Progenitor cell of endocrine pancreas (in vitro differentiated cells): ENCODE results near the gene TAF3. TPM values are rescaled to one million over a fixed set of nuclear protein-coding genes. Genes with fewer than 3 reads are reported as not detected.

Source experiments
- DNase-seq: peaks from one replicate; pipeline ENCODE4 v3.0.0; 2021; ENCODE audit warnings: low spot score; ENCODE audit not compliant: unreplicated experiment
- H3K27ac Mint-ChIP-seq: 2 replicates; pipeline ENCODE4 v1.8.0; 2021; ENCODE audit warnings: mild to moderate bottlenecking, moderate library complexity, mixed read lengths
- H3K27me3 Mint-ChIP-seq: 2 replicates; pipeline ENCODE4 v1.8.0; 2021; ENCODE audit warnings: mixed read lengths
- H3K36me3 Mint-ChIP-seq: 2 replicates; pipeline ENCODE4 v1.8.0; 2022; ENCODE audit warnings: mixed read lengths; ENCODE audit not compliant: insufficient read depth
- H3K4me1 Mint-ChIP-seq: 2 replicates; pipeline ENCODE4 v1.8.0; 2021; ENCODE audit warnings: low read depth, mixed read lengths
- H3K4me3 Mint-ChIP-seq: 2 replicates; pipeline ENCODE4 v1.8.0; 2021; ENCODE audit warnings: low read depth, mild to moderate bottlenecking, moderate library complexity, mixed read lengths
- H3K9me3 Mint-ChIP-seq: 2 replicates; pipeline ENCODE4 v1.8.0; 2021; ENCODE audit warnings: low read depth, mixed read lengths
- total RNA-seq: library from RNA; stranded (reverse); gene quantifications from 2 replicates; pipeline ENCODE4 v1.2.1, GENCODE V29; 2021
- TF ChIP-seq, protein P1 (sequence below): fragments of 200-600 bp; sonication (generic); IDR thresholded peaks from one replicate; pipeline ENCODE4 v1.5.0; 2021; ENCODE audit warnings: antibody characterized with exemption, mild to moderate bottlenecking; ENCODE audit not compliant: unreplicated experiment

The TAF3 gene
- total RNA-seq, 1 donor from 2014 or later: 9.4 TPM

DNA sequence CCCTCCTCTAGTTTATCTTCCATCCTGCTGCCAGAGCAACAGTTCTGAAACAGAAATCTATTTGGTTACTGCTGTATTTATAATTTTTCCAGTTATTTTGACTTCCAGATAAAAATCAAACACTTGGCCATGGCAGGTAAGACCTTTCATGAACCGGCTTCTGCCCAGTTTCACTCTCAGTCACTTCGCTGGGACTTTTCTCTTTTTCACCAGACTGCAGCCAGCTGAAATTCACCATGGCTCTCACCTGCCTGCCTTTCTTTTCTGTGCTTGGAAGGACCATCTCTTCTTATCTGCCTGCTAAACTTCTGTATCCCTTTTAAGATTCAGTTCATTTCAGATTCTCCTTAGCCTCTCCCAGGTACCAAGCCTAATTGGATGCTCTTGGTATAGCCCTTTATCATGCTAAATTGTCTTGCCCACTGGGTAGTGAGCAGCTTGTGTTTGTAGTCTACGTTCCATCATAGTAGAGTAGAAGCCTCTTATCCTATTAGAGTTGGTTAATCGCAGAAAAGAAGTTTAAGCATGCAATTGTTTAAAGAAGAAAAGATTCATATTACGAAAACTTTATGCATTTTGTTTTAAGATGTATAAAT, 71.7 kb downstream of the TAF3 start:
- TF ChIP-seq, protein P1, sequence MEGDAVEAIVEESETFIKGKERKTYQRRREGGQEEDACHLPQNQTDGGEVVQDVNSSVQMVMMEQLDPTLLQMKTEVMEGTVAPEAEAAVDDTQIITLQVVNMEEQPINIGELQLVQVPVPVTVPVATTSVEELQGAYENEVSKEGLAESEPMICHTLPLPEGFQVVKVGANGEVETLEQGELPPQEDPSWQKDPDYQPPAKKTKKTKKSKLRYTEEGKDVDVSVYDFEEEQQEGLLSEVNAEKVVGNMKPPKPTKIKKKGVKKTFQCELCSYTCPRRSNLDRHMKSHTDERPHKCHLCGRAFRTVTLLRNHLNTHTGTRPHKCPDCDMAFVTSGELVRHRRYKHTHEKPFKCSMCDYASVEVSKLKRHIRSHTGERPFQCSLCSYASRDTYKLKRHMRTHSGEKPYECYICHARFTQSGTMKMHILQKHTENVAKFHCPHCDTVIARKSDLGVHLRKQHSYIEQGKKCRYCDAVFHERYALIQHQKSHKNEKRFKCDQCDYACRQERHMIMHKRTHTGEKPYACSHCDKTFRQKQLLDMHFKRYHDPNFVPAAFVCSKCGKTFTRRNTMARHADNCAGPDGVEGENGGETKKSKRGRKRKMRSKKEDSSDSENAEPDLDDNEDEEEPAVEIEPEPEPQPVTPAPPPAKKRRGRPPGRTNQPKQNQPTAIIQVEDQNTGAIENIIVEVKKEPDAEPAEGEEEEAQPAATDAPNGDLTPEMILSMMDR: no peak
- no peaks in the 10 kb centered on the region for H3K9me3 Mint-ChIP-seq
- no peak overlapping the region for H3K27ac Mint-ChIP-seq
- no peak for DNase-seq
- H3K36me3 Mint-ChIP-seq: no peaks in the 10 kb centered on the region
- H3K4me1 Mint-ChIP-seq: peaks cover 10% of the 10 kb centered on the region
- no peak overlapping the region for H3K4me3 Mint-ChIP-seq
- peaks cover 30% of the 10 kb centered on the region for H3K27me3 Mint-ChIP-seq

DNA sequence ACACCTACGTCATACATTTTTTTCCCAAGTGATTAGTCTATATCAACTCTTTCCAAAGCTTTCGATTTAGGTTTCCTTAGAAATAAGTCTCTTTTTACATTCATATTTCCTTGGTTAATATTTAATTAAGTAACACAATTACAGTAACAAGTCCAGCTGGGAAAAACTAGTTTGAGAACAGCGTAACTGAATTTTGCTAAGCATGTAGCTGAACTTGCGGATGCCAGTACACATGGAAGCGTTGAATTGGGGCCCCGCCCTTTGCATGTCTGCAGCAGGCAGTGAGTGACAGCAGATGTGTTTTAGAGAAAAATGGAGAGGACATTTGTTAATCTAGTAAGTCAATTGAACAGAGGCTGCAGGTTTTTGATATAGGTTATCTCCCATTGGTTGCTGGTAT, 72.5 kb downstream of the TAF3 start:
- no peak for DNase-seq
- Mint-ChIP-seq H3K4me1 (peaks cover 10% of the 10 kb centered on the region), H3K36me3 (no peaks in the 10 kb centered on the region), H3K27ac (no peak overlapping the region), H3K4me3 (no peak overlapping the region), H3K27me3 (peaks cover 25% of the 10 kb centered on the region), H3K9me3 (no peaks in the 10 kb centered on the region)
- TF ChIP-seq, protein P1: no peak

DNA sequence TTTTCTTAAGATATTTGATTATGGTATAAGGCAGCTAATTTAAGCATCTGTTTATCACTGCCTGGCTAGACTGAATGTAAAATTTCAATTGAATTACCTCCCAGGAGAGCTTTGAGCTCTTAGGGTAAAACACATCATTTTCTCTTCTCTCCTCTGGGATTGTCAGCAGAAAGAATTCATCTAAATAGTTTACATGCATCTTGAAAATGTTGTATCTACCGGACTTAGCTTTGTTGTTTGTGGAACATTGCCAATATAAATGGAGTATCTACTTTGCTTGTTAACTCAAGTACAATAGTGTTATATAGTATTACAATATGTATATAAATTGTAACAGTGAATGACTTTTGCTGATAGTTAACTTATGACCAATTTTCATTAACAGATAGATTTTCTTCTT, 73.3 kb downstream of the TAF3 start:
- no peak overlapping the region for H3K4me3 Mint-ChIP-seq
- TF ChIP-seq, protein P1: no peak
- H3K36me3 Mint-ChIP-seq: peaks cover 3% of the 10 kb centered on the region
- DNase-seq: no peak
- H3K27ac Mint-ChIP-seq: no peak overlapping the region
- peaks cover 10% of the 10 kb centered on the region for H3K4me1 Mint-ChIP-seq
- H3K9me3 Mint-ChIP-seq: no peaks in the 10 kb centered on the region
- peaks cover 25% of the 10 kb centered on the region for H3K27me3 Mint-ChIP-seq

DNA sequence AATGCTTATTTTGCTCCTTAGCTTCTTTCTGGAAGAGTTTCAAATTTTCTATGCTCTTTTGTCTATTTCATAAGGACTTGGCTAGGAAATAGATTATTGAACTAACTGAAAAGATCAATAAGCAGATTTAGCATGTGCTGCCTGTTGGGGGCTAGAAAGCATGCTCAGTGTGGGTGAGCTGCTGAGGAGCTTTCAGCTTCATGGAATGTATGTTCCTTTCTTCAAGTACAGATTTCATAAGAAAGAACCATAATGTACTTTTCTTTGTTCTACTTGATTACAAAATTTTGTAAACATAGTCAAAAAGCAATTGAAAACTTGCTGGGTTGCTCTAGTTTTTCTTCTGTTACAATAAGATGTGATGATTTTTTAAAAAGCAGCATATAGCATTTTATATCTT, 73.8 kb downstream of the TAF3 start:
- H3K4me3 Mint-ChIP-seq: no peak overlapping the region
- no peak overlapping the region for H3K27ac Mint-ChIP-seq
- peaks cover 25% of the 10 kb centered on the region for H3K27me3 Mint-ChIP-seq
- TF ChIP-seq, protein P1: no peak
- H3K36me3 Mint-ChIP-seq: peaks cover 7% of the 10 kb centered on the region
- no peaks in the 10 kb centered on the region for H3K9me3 Mint-ChIP-seq
- peaks cover 8% of the 10 kb centered on the region for H3K4me1 Mint-ChIP-seq
- DNase-seq: no peak

DNA sequence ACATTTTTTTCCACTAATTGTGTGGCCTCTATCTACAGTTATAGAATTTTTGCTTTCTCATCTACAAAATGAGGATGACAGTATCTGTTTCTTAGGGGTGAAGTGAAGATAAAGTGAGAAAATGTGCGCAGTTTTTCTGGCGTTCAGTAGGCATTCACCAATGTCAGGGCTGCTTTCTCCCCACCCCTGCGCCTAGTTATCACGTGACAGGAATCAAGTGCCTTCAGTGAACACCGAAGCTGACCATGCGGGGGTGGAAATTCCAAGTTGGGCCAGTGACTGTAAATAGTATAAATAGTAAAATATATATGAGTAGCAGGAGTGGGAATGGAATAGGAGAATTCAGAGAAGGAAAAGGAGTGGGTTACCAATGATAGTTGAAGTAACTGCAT, 77.4 kb downstream of the TAF3 start:
- Mint-ChIP-seq H3K4me3 (no peak overlapping the region), H3K27me3 (peaks cover 12% of the 10 kb centered on the region), H3K4me1 (peaks cover 4% of the 10 kb centered on the region), H3K9me3 (no peaks in the 10 kb centered on the region), H3K36me3 (peaks cover 11% of the 10 kb centered on the region), H3K27ac (no peak overlapping the region)
- DNase-seq: no peak
- TF ChIP-seq, protein P1: no peak
